ENCODE results near the gene SMC1B. TPM values are rescaled to one million over a fixed set of nuclear protein-coding genes. Genes with fewer than 3 reads are reported as not detected.

Gene SMC1B
- total and polyA plus RNA-seq, 2 of the 8 experiments (the other 6 are each of a cell fraction or from before 2014, with no cell fraction given): 0.02 TPM; not detected in 1

- TF ChIP-seq CTBP2 (IDR thresholded peaks at IDR 0.05; ENCODE audit: borderline replicate concordance, insufficient read depth, insufficient read length, low read length) (no peak), CEBPB (IDR thresholded peaks at IDR 0.05; ENCODE audit: low read depth, low read length) (no peak), BCL11A (IDR thresholded peaks at IDR 0.05; ENCODE audit: low read depth in 2 of 2, low read length in 2 of 2) (no peak), CTCF (IDR thresholded peaks at IDR 0.05; ENCODE audit: control extremely low read depth in 1 of 3, insufficient read depth in 1 of 3, low read depth in 1 of 3, low read length in 3 of 3) (no peak)
Observed at GRCh38 chr22:45338795-45339194, 74.6 kb downstream of the SMC1B start (continued).
